Neuronal stem cell (in vitro differentiated cells): ENCODE results near the gene PLEKHA7.

Experiments
- DNase-seq: peaks from one replicate; pipeline ENCODE4 v3.0.0-alpha.2; 2013; ENCODE audit warnings: low spot score
- H2AFZ ChIP-seq: one replicate; pipeline ENCODE4 v1.6.1; 2013; ENCODE audit warnings: mild to moderate bottlenecking, low read length, inconsistent platforms
- H2AK5ac ChIP-seq: 2 replicates; pipeline ENCODE4 v1.6.1; 2013; ENCODE audit warnings: low read depth, mild to moderate bottlenecking, inconsistent platforms, low read length, moderate library complexity, mixed read lengths
- H2BK120ac ChIP-seq: 2 replicates; pipeline ENCODE4 v1.6.1; 2013; ENCODE audit warnings: low read depth, mild to moderate bottlenecking, inconsistent platforms, low read length, moderate library complexity, mixed read lengths
- H2BK12ac ChIP-seq: one replicate; pipeline ENCODE4 v1.6.1; 2013; ENCODE audit warnings: low read length, inconsistent platforms
- H2BK15ac ChIP-seq: 2 replicates; pipeline ENCODE4 v1.6.1; 2013; ENCODE audit warnings: mild to moderate bottlenecking, low read length, inconsistent platforms, mixed read lengths
- H2BK5ac ChIP-seq: one replicate; pipeline ENCODE4 v1.6.1; 2013; ENCODE audit warnings: inconsistent platforms, mild to moderate bottlenecking, low read length, moderate library complexity
- H3K14ac ChIP-seq: one replicate; pipeline ENCODE4 v1.6.1; 2013; ENCODE audit warnings: low read length, inconsistent platforms
- H3K18ac ChIP-seq: 2 replicates; pipeline ENCODE4 v1.6.1; 2013; ENCODE audit warnings: low read length, inconsistent platforms
- H3K23ac ChIP-seq: 2 replicates; pipeline ENCODE4 v1.6.1; 2013; ENCODE audit warnings: low read depth, mild to moderate bottlenecking, mixed read lengths, low read length, inconsistent platforms; ENCODE audit not compliant: poor library complexity
- H3K27ac ChIP-seq: replicated peaks from 3 replicates; pipeline ENCODE4 v1.5.1; 2013; ENCODE audit warnings: low read length, inconsistent platforms
- H3K27me3 ChIP-seq, 3 experiments: 2 replicates each; pipeline ENCODE4 v1.6.1; 2013; ENCODE audit warnings: low read length in 3 of 3, mild to moderate bottlenecking in 2 of 3, inconsistent platforms in 1 of 3, low read depth in 1 of 3, mixed read lengths in 1 of 3, moderate library complexity in 1 of 3; ENCODE audit not compliant: control insufficient read depth in 3 of 3, insufficient read depth in 3 of 3
- H3K36me3 ChIP-seq, 2 donors: replicated peaks in 1 of 2; 2 replicates each; pipeline ENCODE4 v1.6.1; 2013; ENCODE audit warnings: low read length in 2 of 2; ENCODE audit not compliant: control insufficient read depth in 2 of 2, insufficient read depth in 2 of 2
- H3K4ac ChIP-seq: 2 replicates; pipeline ENCODE4 v1.6.1; 2013; ENCODE audit warnings: inconsistent platforms, mild to moderate bottlenecking, low read length, moderate library complexity
- H3K4me1 ChIP-seq, 2 donors: 1 replicate in 1 of 2; 2 replicates in 1 of 2; pipeline ENCODE4 v1.6.1; 2013; ENCODE audit warnings: low read length in 2 of 2, low read depth in 1 of 2; ENCODE audit not compliant: control insufficient read depth in 2 of 2, insufficient read depth in 1 of 2
- H3K4me2 ChIP-seq: one replicate; pipeline ENCODE4 v1.6.1; 2013; ENCODE audit warnings: mild to moderate bottlenecking, low read length, inconsistent platforms; ENCODE audit not compliant: insufficient read depth, poor library complexity, severe bottlenecking
- H3K4me3 ChIP-seq, 2 donors: 2 replicates each; pipeline ENCODE4 v1.5.1; 2013; ENCODE audit warnings: low read length in 2 of 2, mild to moderate bottlenecking in 2 of 2, inconsistent platforms in 1 of 2, moderate library complexity in 1 of 2
- H3K79me1 ChIP-seq: one replicate; pipeline ENCODE4 v1.6.1; 2013; ENCODE audit warnings: low read depth, mild to moderate bottlenecking, inconsistent platforms, low read length, moderate library complexity
- H3K9ac ChIP-seq: one replicate; pipeline ENCODE4 v1.6.1; 2013; ENCODE audit warnings: mild to moderate bottlenecking, low read depth, low read length, inconsistent platforms; ENCODE audit not compliant: poor library complexity
- H3K9me3 ChIP-seq, 2 donors: replicated peaks in 1 of 2; 2 replicates each; pipeline versions ENCODE3 to v1.6.1; 2013; ENCODE audit warnings: low read length in 2 of 2, mild to moderate bottlenecking in 2 of 2, inconsistent platforms in 1 of 2, low read depth in 1 of 2, mixed read lengths in 1 of 2, moderate library complexity in 1 of 2; ENCODE audit not compliant: control insufficient read depth in 2 of 2, insufficient read depth in 1 of 2
- H4K8ac ChIP-seq: one replicate; pipeline ENCODE4 v1.6.1; 2013; ENCODE audit warnings: low read depth, mild to moderate bottlenecking, inconsistent platforms, low read length, moderate library complexity
- H4K91ac ChIP-seq: one replicate; pipeline ENCODE4 v1.6.1; 2013; ENCODE audit warnings: low read length, low read depth, mild to moderate bottlenecking, inconsistent platforms; ENCODE audit not compliant: poor library complexity
- WGBS, 2 donors: extraction: QIAGEN DNeasy Blood & Tissue Kit; methylation state at CpG; one replicate each; pipeline ENCODE4 v1.1.7; 2013; ENCODE audit warnings: missing lambda C conversion rate in 2 of 2, mixed read lengths in 1 of 2; ENCODE audit not compliant: insufficient read length in 2 of 2, insufficient replicate concordance in 1 of 2; ENCODE audit errors: extremely low coverage in 2 of 2; 5-methylcytosine and 5-hydroxymethylcytosine counted together

Gene PLEKHA7

DNA sequence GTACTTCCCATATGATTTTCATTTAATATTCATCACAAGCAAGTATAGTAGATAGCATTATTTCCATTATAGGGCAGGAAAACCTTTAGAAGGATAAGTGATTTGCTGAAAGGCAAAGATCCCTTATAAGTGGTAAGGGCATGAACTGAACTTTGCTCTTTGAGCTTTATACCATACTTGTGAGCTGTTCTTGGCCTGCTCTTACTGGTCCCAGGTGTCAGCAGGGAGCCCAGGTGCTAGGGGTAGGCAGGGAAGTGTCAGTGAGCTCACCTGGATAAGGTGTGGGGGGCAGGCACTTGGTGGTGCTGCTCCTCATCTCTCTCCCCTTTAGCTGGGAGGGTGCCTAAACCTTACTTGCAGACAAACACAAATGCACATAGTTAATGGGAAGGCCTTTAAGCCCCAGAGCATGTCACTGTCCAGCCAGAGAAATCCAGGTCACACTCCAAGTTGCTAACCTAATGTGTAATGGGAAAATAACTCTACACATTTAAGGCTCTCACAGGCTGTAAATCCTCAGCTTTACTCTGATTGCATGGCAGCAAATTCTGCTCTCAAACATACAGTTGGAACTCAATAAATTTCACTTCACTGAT is 114.4 kb downstream of the PLEKHA7 start:
- no peak for DNase-seq
- H4K8ac ChIP-seq: no peak overlapping the region
- no peak overlapping the region for H3K4me2 ChIP-seq
- H3K4ac ChIP-seq: no peak overlapping the region
- H2AFZ ChIP-seq: no peak overlapping the region
- H3K79me1 ChIP-seq: no peaks in the 10 kb centered on the region
- H3K36me3 ChIP-seq: no peaks in the 10 kb centered on the region
- H2BK5ac ChIP-seq: no peak overlapping the region
- peaks cover 0 to 3% (median 0%) of the 10 kb centered on the region in 3 experiments for H3K27me3 ChIP-seq
- H3K14ac ChIP-seq: no peak overlapping the region
- H3K4me3 ChIP-seq: no peak overlapping the region
- H2AK5ac ChIP-seq: no peak overlapping the region
- no peak overlapping the region for H2BK12ac ChIP-seq
- H3K27ac ChIP-seq: no peak overlapping the region
- H3K4me1 ChIP-seq: peaks cover 15 to 24% of the 10 kb centered on the region in 2 donors
- H3K9me3 ChIP-seq: no peaks in the 10 kb centered on the region
- no peak overlapping the region for H2BK120ac ChIP-seq
- no peak overlapping the region for H3K9ac ChIP-seq
- no peak overlapping the region for H4K91ac ChIP-seq
- no peak overlapping the region for H3K23ac ChIP-seq
- H2BK15ac ChIP-seq: no peak overlapping the region
- H3K18ac ChIP-seq: peak overlapping the region; percentile 31

DNA sequence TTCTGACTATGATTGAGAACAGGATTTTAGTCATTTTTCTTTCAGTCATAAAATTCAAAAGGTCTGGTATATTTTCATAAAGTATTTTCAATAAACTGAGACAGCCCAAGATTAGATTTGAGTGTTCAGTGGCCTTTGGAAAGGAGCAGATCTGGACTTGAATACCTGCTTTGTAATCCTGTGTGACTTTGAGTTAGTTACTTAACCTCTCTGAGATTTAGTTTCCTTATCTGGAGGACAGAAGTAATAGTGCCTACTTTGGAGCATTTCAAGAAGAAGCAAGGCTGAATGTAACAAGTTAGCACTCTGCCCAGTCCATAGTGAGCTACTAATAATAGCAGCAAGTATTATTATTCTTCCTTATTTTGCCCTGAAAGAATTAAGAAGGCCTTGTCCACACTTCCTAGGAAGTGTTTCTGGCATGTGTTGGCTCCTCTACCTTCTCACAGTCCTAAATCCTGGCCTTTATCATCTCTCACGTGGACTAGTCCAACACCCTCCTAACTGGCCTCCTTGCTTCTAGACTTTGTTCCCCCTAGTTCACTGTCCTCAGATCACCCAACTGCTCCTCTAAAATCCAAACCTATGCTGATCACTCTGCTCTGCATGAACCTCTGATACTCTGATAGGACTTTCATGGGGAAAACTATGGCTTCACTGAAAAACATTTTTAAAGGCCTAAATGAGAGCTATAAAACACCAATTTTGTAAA is 115.8 kb downstream of the PLEKHA7 start:
- Histone ChIP-seq H2BK5ac (no peak overlapping the region), H2AFZ (no peak overlapping the region), H3K4me1 (peaks cover 15 to 30% of the 10 kb centered on the region in 2 donors), H3K36me3 (no peaks in the 10 kb centered on the region), H3K79me1 (no peaks in the 10 kb centered on the region), H2BK12ac (no peak overlapping the region), H3K9me3 (no peaks in the 10 kb centered on the region), H2BK15ac (no peak overlapping the region), H3K27ac (peak overlapping the region; percentile 91), H3K4me3 (no peak overlapping the region), H4K91ac (no peak overlapping the region), H3K14ac (no peak overlapping the region), H3K4me2 (no peak overlapping the region), H3K9ac (no peak overlapping the region), H2AK5ac (no peak overlapping the region), H3K18ac (no peak overlapping the region), H4K8ac (no peak overlapping the region), H3K27me3 (peaks cover 0 to 3% (median 0%) of the 10 kb centered on the region in 3 experiments), H2BK120ac (no peak overlapping the region), H3K23ac (no peak overlapping the region), H3K4ac (no peak overlapping the region)
- no CpG with 5 or more reads among the region's 1 CpG for whole genome bisulfite sequencing, 2 donors
- no peak for DNase-seq

DNA sequence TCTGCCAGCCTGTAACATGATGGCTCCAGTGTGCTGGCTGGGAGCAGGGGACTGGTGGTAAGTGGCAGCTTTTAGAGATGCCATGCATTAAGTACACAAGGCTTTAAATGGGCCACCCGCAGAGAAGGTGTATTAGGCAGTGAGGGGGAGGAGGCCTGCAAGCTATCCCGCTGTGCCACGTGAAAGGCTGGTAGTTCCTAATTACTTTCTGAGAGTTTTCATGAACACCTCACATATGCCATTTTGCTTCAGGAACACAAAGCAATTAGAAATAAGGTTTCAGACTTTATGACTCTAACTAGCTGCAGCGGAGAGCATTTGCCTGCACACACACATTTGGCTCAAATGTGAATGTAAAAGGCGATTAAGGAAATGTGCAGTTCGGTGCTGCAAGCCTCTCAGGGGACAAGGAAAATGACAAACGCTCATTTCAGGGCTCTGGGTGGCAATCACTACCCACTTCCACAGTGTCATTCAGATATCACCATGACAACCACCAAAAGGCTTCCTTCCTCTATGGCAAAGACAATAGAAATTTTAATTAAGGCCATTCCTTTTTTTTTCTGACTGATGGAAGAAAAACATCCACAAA is 116.6 kb downstream of the PLEKHA7 start:
- peaks cover 15 to 34% of the 10 kb centered on the region in 2 donors for H3K4me1 ChIP-seq
- H3K9ac ChIP-seq: no peak overlapping the region
- H2AK5ac ChIP-seq: no peak overlapping the region
- H2BK12ac ChIP-seq: no peak overlapping the region
- no peak overlapping the region for H4K8ac ChIP-seq
- no peak overlapping the region for H2BK120ac ChIP-seq
- WGBS, 2 donors: no CpG with 5 or more reads among the region's 7 CpGs
- H3K79me1 ChIP-seq: no peaks in the 10 kb centered on the region
- H3K36me3 ChIP-seq: no peaks in the 10 kb centered on the region
- no peak overlapping the region for H2BK15ac ChIP-seq
- H3K27me3 ChIP-seq: peaks cover 0 to 3% (median 0%) of the 10 kb centered on the region in 3 experiments
- H3K4me3 ChIP-seq: no peak overlapping the region
- H3K27ac ChIP-seq: peak overlapping the region; percentile 91
- peak overlapping the region; percentile 53 for H3K4me2 ChIP-seq
- H3K14ac ChIP-seq: no peak overlapping the region
- no peak overlapping the region for H2BK5ac ChIP-seq
- H3K23ac ChIP-seq: no peak overlapping the region
- no peak overlapping the region for H3K18ac ChIP-seq
- peak; percentile 76 for DNase-seq
- H4K91ac ChIP-seq: no peak overlapping the region
- H3K9me3 ChIP-seq: no peaks in the 10 kb centered on the region
- H3K4ac ChIP-seq: no peak overlapping the region
- H2AFZ ChIP-seq: no peak overlapping the region

DNA sequence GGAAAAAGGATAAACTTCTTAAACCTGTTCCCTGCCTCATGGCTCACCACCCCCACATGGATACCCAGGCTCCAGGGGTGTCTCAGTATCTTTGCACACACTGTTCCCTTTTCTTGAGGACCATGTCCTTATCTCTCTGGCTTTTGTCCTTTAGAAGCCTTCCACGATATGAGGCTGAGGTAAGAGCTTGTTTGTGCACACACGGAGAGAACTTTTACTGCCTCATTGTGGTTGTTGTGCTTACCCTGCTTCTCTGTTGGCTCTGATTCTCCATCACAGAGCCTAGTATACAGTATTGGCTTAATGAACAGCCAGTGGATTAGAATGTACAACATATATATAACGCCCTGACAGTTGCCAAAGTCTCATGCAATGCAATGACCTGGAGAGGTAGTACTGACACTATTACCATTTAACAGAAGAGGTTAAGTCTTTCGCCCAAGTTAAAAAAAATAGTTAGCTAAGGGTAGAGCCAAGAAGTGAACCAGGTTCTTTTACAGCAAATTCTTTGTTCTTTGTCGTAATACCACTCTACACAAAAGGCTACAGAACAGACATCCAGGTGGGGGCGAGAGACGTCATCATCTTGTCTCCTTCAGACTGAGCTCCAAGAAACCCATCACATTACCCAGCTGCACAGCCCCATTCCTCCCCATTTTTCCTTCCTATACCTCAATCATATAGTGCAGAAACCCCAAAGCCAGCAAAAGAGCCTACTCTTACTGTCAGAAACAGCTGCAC is 117.3 kb downstream of the PLEKHA7 start:
- peaks cover 15 to 34% of the 10 kb centered on the region in 2 donors for H3K4me1 ChIP-seq
- no peak overlapping the region for H3K9ac ChIP-seq
- H2BK5ac ChIP-seq: no peak overlapping the region
- WGBS, 2 donors: no CpG with 5 or more reads among the region's 7 CpGs
- no peak overlapping the region for H2AK5ac ChIP-seq
- peak overlapping the region; percentile 91 for H3K27ac ChIP-seq
- no peak overlapping the region for H3K18ac ChIP-seq
- peaks cover 0 to 3% (median 0%) of the 10 kb centered on the region in 3 experiments for H3K27me3 ChIP-seq
- H3K4ac ChIP-seq: no peak overlapping the region
- peak overlapping the region; percentile 19 for H3K4me2 ChIP-seq
- H4K8ac ChIP-seq: no peak overlapping the region
- H3K23ac ChIP-seq: no peak overlapping the region
- no peak overlapping the region for H3K14ac ChIP-seq
- H4K91ac ChIP-seq: no peak overlapping the region
- H3K9me3 ChIP-seq: no peaks in the 10 kb centered on the region
- no peak overlapping the region for H2AFZ ChIP-seq
- H2BK15ac ChIP-seq: no peak overlapping the region
- no peak for DNase-seq
- no peak overlapping the region for H3K4me3 ChIP-seq
- H2BK12ac ChIP-seq: no peak overlapping the region
- H3K36me3 ChIP-seq: no peaks in the 10 kb centered on the region
- no peak overlapping the region for H2BK120ac ChIP-seq
- H3K79me1 ChIP-seq: no peaks in the 10 kb centered on the region
